Peyer's patch (tissue), 4 donors: ENCODE results near the gene DDX3Y.

Experiments used
- POLR2A ChIP-seq, 2 donors: fragments of 450-650 bp; IDR thresholded peaks; one replicate each; pipeline ENCODE4 v1.5.1; 2017; ENCODE audit warnings: antibody characterized with exemption in 2 of 2, mild to moderate bottlenecking in 2 of 2, moderate library complexity in 2 of 2
- TF ChIP-seq, protein P1 (sequence below), 6 experiments: fragments of 450-650 bp in 4 of 6; fragments of 200-600 bp in 2 of 6; sonication (generic) in 1 of 6; IDR thresholded peaks; one replicate each; pipeline ENCODE4 v1.5.1; 2017 to 2019; ENCODE audit warnings: antibody characterized with exemption in 6 of 6, mild to moderate bottlenecking in 3 of 6, moderate library complexity in 1 of 6

DNA sequence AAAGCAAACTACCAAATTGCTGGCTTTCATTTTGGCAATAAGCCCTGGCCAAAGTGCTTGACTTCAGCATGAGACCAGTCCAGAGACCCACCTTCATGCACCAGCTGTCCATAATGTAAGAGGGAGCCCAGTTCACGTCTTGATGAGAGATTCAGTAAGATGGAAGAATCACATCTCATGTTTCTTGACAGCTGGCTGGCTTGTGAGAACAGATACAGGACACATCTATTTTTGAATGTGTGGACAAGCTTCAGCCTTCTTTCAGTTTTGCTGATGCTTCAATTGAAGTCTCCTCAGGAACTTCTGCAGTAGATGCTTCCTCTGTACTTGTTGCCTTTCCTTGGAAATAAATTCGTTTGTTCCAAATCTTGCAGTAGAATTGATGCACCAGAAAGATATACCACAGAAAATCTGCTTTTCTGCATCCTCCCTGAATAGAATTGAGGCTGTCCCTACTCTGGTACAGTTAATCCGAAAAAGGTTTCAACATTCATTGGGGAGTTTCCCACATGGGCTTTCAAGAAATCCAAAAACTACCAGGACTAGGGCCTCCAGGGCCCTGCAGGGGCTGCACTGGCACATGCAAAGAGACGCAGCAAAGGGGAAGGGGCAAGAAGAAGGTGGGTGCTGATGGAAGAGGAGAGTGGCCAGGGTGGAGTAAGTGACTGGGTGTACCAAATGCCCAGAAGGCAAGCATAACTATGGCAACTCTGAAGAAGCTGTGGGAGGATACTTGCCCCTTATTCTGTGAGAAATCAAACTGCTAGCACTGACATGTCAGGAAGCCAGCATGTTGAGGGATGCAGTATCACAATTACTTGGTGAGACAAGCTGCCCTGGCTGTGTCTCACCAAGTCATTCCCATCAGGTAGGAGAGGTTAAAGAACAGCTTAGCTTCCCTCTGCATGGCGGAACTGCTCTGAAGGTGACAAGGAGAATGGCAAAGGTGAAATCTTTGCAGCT lies 37.3 kb downstream of the DDX3Y start:
- TF ChIP-seq, protein P1, sequence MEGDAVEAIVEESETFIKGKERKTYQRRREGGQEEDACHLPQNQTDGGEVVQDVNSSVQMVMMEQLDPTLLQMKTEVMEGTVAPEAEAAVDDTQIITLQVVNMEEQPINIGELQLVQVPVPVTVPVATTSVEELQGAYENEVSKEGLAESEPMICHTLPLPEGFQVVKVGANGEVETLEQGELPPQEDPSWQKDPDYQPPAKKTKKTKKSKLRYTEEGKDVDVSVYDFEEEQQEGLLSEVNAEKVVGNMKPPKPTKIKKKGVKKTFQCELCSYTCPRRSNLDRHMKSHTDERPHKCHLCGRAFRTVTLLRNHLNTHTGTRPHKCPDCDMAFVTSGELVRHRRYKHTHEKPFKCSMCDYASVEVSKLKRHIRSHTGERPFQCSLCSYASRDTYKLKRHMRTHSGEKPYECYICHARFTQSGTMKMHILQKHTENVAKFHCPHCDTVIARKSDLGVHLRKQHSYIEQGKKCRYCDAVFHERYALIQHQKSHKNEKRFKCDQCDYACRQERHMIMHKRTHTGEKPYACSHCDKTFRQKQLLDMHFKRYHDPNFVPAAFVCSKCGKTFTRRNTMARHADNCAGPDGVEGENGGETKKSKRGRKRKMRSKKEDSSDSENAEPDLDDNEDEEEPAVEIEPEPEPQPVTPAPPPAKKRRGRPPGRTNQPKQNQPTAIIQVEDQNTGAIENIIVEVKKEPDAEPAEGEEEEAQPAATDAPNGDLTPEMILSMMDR (IDR thresholded peaks at IDR 0.05): no peak
- no peak for TF ChIP-seq POLR2A (IDR thresholded peaks at IDR 0.05)
